ENCODE data around the gene HOXA1. TPM values are rescaled to one million over a fixed set of nuclear protein-coding genes. Genes with fewer than 3 reads are reported as not detected.

Gene HOXA1
- total RNA-seq, 1 donor from 2014 or later = 2.5 TPM

GRCh38 chr7:27106901-27107240, 11.1 kb upstream of the HOXA1 start:
- no peak for DNase-seq (ENCODE audit: extremely low read depth, low read depth, low spot score)

GRCh38 chr7:27106181-27106900, 10.5 kb upstream of the HOXA1 start:
- no peak for DNase-seq (ENCODE audit: extremely low read depth, low read depth, low spot score)

- no peak for DNase-seq (ENCODE audit: extremely low read depth, low read depth, low spot score)
Measured at GRCh38 chr7:27105301-27106031, 9.7 kb upstream of the HOXA1 start.

- no peak for DNase-seq (ENCODE audit: extremely low read depth, low read depth, low spot score)
Measured at GRCh38 chr7:27104341-27105058, 8.7 kb upstream of the HOXA1 start.

GRCh38 chr7:27103489-27104226, 7.9 kb upstream of the HOXA1 start:
- no peak for DNase-seq (ENCODE audit: extremely low read depth, low read depth, low spot score)

- no peak for DNase-seq (ENCODE audit: extremely low read depth, low read depth, low spot score)
Measured at GRCh38 chr7:27102581-27103442, 7.0 kb upstream of the HOXA1 start, which contains the start of gene HOXA2. TSS of gene HOXA2 (minus strand) at chr7:27102683. CDS start at chr7:27102500, 183 bp downstream.

- DNase-seq (ENCODE audit: extremely low read depth, low read depth, low spot score) = no peak
Measured at GRCh38 chr7:27101957-27102580, 6.3 kb upstream of the HOXA1 start.

GRCh38 chr7:27101171-27101956, 5.6 kb upstream of the HOXA1 start:
- DNase-seq (ENCODE audit: extremely low read depth, low read depth, low spot score) = no peak

- DNase-seq (ENCODE audit: extremely low read depth, low read depth, low spot score) = no peak
Measured at GRCh38 chr7:27100694-27101170, 4.9 kb upstream of the HOXA1 start.

- no peak for DNase-seq (ENCODE audit: extremely low read depth, low read depth, low spot score)
Measured at GRCh38 chr7:27099453-27100370, 3.9 kb upstream of the HOXA1 start.

GRCh38 chr7:27098578-27099451, 3.0 kb upstream of the HOXA1 start:
- DNase-seq (ENCODE audit: extremely low read depth, low read depth, low spot score) = no peak

GRCh38 chr7:27097686-27098577, 2.1 kb upstream of the HOXA1 start:
- no peak for DNase-seq (ENCODE audit: extremely low read depth, low read depth, low spot score)

GRCh38 chr7:27096768-27097514, 1.1 kb upstream of the HOXA1 start:
- DNase-seq (ENCODE audit: extremely low read depth, low read depth, low spot score) = no peak

GRCh38 chr7:27095050-27095896, 527 bp downstream of the HOXA1 start:
- no peak for DNase-seq (ENCODE audit: extremely low read depth, low read depth, low spot score)

All from glomerular endothelial cell (primary cell).